HG02973 (cell line): ENCODE data around the gene ZMIZ2.

Source experiments
- ATAC-seq: cut with Tn5 transposase; IDR thresholded peaks from one replicate; pipeline ENCODE4 v1.9.1; 2021; ENCODE audit warnings: moderate library complexity; ENCODE audit not compliant: unreplicated experiment

The ZMIZ2 gene

GRCh38 chr7:44755698-44756627 lies 7.3 kb downstream of the ZMIZ2 start:
- no peak for ATAC-seq

DNA sequence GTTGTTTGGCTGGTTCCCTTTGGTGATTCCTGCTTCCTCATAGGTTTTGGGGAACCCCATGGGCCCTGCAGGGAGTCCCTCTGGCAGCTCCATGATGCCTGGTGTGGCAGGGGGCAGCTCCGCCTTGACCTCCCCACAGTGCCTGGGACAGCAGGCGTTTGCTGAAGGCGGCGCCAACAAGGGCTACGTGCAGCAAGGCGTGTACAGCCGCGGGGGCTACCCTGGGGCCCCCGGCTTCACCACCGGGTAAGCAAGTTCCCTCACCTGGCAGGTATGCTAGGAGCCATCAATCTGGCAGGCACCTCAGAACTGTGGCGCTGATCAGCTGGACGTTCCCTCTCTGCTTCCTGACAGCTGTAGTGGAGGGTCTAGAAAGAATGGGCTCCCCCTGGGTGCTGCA lies 8.3 kb downstream of the ZMIZ2 start:
- no peak for ATAC-seq

- ATAC-seq, result no peak
Observed at GRCh38 chr7:44757311-44757710, 8.7 kb downstream of the ZMIZ2 start.

DNA sequence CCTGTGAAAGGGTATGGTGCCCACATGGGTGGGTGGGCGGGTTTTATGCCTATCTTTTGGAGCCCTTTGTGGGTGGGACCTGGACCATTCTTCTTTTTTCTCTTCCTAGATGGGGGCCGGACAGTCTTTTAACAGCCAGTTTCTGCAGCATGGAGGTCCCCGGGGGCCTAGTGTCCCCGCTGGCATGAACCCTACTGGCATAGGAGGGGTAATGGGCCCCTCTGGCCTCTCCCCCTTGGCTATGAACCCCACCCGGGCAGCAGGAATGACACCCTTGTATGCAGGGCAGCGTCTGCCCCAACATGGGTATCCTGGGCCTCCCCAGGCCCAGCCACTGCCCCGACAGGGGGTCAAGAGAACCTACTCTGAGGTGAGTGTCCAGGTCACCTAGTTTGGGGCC lies 9.1 kb downstream of the ZMIZ2 start:
- no peak for ATAC-seq

GRCh38 chr7:44759246-44759645 lies 10.6 kb downstream of the ZMIZ2 start:
- no peak for ATAC-seq

GRCh38 chr7:44760034-44760580 lies 11.5 kb downstream of the ZMIZ2 start:
- ATAC-seq, result no peak

GRCh38 chr7:44761207-44762161 lies 12.8 kb downstream of the ZMIZ2 start:
- no peak for ATAC-seq

GRCh38 chr7:44762300-44762699 lies 13.7 kb downstream of the ZMIZ2 start:
- no peak for ATAC-seq

GRCh38 chr7:44762726-44763522 lies 14.3 kb downstream of the ZMIZ2 start:
- ATAC-seq, result no peak

- ATAC-seq, result no peak
Observed at GRCh38 chr7:44764081-44764480, 15.4 kb downstream of the ZMIZ2 start.

- no peak for ATAC-seq
Observed at GRCh38 chr7:44764665-44765578, 16.3 kb downstream of the ZMIZ2 start.

DNA sequence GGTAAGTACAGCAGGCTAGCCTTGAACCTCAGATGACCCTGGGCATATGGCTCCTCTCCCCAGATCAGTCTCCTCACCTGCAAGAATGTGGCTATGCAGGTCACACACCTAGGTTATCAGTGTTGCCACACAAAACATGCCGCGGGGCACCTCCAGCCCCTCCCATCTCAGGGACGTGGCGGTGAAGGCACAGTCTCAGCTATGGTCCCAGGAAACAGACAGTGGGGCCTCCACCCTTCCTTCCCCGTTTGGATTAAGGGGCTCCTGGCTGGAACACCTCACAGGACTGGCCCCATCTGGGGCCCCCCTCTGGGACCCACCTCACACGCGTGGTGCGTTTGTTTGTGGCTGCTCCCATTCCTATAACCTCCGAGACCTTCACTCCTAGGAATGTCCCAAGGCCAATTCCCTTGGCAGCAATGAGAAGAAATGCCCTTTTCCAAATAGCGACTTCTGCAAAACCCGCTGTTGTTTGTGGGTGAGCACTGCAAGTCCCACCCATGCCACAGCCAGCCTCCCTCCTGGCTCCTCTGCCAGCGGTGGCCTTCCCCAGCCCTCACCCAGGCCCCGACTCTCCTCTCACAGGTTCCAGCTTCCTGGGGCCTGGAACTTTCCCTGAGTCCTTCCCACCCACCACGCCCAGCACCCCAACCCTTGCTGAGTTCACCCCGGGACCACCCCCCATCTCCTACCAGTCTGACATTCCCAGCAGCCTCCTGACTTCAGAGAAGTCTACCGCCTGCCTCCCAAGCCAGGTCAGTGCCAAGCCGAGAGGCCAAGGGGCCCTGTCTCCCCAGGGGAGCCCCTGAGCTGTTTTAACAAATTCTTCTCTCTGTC lies 17.1 kb downstream of the ZMIZ2 start:
- ATAC-seq, result no peak

DNA sequence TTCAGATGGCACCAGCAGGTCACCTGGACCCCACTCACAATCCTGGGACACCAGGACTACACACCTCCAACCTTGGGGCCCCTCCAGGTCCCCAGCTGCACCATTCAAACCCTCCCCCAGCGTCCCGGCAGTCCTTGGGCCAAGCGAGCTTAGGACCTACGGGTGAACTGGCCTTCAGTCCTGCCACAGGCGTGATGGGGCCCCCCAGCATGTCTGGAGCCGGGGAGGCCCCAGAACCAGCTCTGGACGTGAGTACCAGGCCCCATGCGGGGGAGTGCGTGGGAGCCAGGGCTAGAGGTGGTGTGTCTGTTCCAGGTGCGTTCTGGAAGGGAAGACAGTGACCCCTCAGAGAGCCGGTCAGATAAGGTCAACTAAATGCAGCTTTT lies 17.8 kb downstream of the ZMIZ2 start:
- no peak for ATAC-seq

- no peak for ATAC-seq
Observed at GRCh38 chr7:44767134-44767911, 18.7 kb downstream of the ZMIZ2 start.

DNA sequence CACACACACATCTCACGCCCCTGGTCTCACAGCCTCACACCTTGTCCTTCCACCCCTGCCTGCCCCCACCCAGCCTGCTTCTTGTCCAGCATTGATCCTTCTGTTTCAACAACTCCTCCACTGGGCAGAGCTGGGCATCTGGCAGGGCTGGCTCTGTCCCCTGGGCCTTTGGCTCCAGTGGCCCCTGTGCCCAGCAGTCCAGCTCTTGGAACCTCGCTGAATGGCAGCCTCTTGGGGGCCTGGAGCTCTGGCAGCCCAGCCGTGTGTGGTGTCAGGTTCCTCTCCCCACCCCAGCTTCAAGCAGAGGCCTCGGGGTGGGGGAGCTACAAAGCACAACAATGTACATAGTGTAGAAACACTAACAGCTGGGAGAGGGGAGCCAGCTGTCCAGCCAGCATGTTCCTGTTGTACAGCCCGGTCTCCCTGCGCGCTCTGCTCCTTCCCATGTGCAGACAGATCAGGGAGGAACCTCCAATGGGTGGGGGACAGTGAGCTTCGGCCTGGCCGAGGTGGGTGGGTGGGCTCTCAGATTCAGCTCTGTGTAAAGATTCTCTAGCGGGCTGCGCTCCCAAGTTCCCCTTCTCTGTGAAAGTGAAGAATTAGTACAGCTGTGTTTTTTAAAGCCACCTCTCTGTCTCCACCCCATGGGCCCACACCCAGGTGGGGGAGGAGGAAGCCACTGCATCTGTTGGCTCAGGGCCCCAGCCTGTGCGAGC lies 19.4 kb downstream of the ZMIZ2 start:
- peak; percentile 67 for ATAC-seq

GRCh38 chr7:44768628-44769371 lies 20.2 kb downstream of the ZMIZ2 start:
- ATAC-seq, result no peak

GRCh38 chr7:44769376-44769775 lies 20.7 kb downstream of the ZMIZ2 start:
- no peak for ATAC-seq
